ENCODE results near the gene VSIG1. TPM values are rescaled to one million over a fixed set of nuclear protein-coding genes. Genes with fewer than 3 reads are reported as not detected.

The VSIG1 gene
- total and polyA plus RNA-seq, 7 experiments from 2014 or later: 7.8 to 50.2 (median 20.3) TPM

Other genes with a start within 250 kb of the VSIG1 start
- 10 to 100 TPM in 4 of 5 experiments, 1 to 10 TPM in 1; 4.4 to 22.5 (median 18.5) TPM for gene MID2, start 219.2 kb upstream of the VSIG1 start, total RNA-seq
- gene MID2, start 219.2 kb upstream of the VSIG1 start, polyA plus RNA-seq: 10 to 100 TPM in 1 of 2 donors, 1 to 10 TPM in 1; 5.7 to 16.2 TPM
- not detected for gene TEX13B, start 62.7 kb upstream of the VSIG1 start, total RNA-seq
- not detected for gene TEX13B, start 62.7 kb upstream of the VSIG1 start, polyA plus RNA-seq
- 10 to 100 TPM; 17.6 to 36.8 (median 22.1) TPM for gene PSMD10, start 46.5 kb downstream of the VSIG1 start, total RNA-seq
- gene PSMD10, start 46.5 kb downstream of the VSIG1 start, polyA plus RNA-seq: 10 to 100 TPM; 54.8 to 65.6 TPM
- 10 to 100 TPM in 1 of 5 experiments, 1 to 10 TPM in 4; 6.7 to 11.4 (median 7.5) TPM for gene ATG4A, start 46.7 kb downstream of the VSIG1 start, total RNA-seq
- gene ATG4A, start 46.7 kb downstream of the VSIG1 start, polyA plus RNA-seq: 10 to 100 TPM; 15.2 to 16.4 TPM